Measurements from ENCODE around the gene PTK6. TPM values are rescaled to one million over a fixed set of nuclear protein-coding genes. Genes with fewer than 3 reads are reported as not detected.

Gene PTK6
- total RNA-seq, 8 experiments from 2014 or later, result 0.10 to 1.6 (median 0.83) TPM

DNA sequence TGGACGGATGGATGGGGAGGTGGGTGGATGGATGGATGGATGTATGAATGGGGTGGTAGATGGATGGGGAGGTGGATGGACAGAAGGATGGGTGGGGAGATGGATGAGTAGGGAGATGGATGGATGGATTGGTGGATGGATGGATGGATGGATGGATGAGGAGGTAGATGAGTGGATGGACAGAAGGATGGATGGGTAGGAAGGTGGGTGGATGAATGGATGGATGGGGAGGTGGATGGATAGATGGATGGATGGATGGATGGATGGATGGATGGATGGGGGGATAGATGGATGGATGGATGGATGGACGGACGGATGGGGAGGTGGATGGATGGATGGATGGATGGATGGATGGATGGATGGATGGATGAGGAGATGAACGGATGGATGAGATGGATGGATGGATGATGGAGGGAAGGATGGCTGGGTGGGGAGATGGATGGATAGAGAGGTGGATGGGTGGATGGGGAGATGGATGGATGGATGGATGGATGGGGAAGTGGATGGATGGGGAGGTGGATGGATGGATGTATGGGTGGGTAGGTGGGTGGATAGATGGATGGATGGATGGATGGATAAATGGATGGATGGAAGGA, 45.4 kb downstream of the PTK6 start:
- peaks cover 22 to 29% of the 10 kb centered on the region in 2 donors for H3K4me1 ChIP-seq (replicated peaks in 1 of 2)
- 0 to 80% (median 24%) methylated on average over 1 to 3 of the region's 4 CpGs; no CpG with 5 or more reads in 3 of the 10 experiments for WGBS, 10 experiments
- in situ Hi-C loops (cut with MboI; ENCODE audit: low pct_unique_long_range_greater_than_20kb in 2 of 9, low sequenced_read_pairs in 9 of 9, unreplicated experiment in 9 of 9), result no loop called here
- H3K4me3 ChIP-seq, result no peak overlapping the region
- H3K27ac ChIP-seq, result no peak overlapping the region
- no peak for ATAC-seq (replicated peaks in 6 of 8)

DNA sequence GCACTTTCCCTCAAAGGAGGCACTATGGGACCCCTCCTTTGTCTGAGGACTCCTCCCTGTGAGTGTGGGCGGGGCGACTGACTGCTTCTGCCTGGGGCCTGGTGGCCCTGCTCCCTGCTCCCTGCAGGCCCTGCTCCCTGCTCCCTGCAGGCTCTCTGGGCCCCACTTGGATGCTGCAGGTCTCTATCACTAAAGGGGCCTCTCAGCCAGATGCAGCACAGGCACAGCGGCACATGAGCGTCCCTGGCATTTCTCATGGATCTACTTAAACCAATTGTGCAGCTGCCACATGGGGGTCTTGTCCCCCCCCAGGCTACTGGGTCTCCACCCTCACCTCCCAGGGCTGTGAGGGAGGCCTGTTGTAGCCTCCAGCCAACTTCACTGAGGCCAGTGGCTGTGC, 46.1 kb downstream of the PTK6 start:
- ATAC-seq (replicated peaks in 6 of 8), result no peak
- WGBS, 10 experiments, result no CpG with 5 or more reads among the region's 4 CpGs
- in situ Hi-C loops (cut with MboI; ENCODE audit: low pct_unique_long_range_greater_than_20kb in 2 of 9, low sequenced_read_pairs in 9 of 9, unreplicated experiment in 9 of 9), result no loop called here
- Histone ChIP-seq H3K4me1 (replicated peaks in 1 of 2) (peaks cover 15 to 22% of the 10 kb centered on the region in 2 donors), H3K4me3 (no peak overlapping the region), H3K27ac (no peak overlapping the region)

DNA sequence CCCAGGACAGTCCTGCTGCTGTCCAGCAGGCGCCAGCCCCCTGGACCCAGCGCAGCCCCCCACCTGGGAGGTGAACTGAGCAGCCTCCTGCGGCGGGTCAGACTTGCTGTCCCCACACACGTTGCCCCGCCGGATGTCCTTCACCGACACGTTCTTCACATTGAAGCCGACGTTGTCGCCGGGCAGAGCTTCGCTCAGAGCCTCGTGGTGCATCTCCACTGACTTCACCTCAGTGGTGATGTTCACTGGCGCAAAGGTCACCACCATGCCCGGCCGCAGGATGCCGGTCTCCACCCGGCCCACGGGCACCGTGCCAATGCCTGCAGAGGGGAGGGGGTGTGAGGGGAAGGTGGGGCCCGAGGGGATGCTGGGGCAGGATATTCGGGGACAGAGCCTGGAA, 46.8 kb downstream of the PTK6 start:
- WGBS, 10 experiments, result 80% methylated on average over 2 of the region's 24 CpGs; no CpG with 5 or more reads in 9 of the 10 experiments
- in situ Hi-C loops (cut with MboI; ENCODE audit: low pct_unique_long_range_greater_than_20kb in 2 of 9, low sequenced_read_pairs in 9 of 9, unreplicated experiment in 9 of 9), result no loop called here
- Histone ChIP-seq H3K27ac (no peak overlapping the region), H3K4me3 (no peak overlapping the region), H3K4me1 (replicated peaks in 1 of 2) (peaks cover 12 to 18% of the 10 kb centered on the region in 2 donors)
- no peak for ATAC-seq (replicated peaks in 6 of 8)

DNA sequence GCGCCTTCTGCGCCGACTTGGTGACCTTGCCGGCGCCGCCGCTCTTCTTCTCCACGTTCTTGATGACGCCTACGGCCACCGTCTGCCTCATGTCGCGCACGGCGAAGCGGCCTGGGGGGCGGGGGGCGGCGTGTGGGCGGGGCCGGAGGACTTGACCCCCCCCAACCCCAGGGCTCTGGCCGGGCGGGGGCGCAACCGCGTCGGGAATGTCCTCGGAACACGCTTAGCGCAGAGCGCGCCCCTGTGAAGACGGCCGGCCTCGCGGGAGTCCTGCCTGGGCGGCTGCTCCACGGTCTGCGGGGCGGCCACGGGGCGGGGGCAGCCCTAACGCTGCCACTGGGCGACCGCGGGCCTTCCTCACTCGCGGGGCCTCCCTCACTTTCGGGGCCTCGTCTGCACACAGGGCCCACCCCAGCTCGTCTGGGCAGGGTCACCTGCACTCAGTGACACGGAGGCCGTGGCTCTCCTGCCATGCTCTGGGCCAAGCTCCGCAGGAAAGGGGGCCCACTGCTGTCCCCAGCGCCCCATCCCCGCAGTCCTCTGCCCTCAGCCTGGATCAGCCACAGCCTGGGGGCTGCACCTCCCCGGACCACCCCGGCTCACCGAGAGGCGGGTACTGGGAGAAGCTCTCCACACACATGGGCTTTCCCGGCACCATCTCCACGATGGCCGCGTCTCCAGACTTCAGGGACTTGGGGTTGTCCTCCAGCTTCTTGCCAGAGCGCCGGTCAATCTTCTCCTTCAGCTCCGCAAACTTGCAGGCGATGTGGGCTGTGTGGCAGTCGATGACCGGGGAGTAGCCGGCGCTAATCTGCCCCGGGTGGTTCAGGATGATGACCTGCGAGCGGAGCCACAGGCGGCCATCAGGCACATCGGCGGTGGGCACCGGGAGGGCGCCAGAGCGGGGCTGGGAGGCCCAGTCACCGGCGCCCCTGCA, 48.6 kb downstream of the PTK6 start:
- peak overlapping the region in 1 of 2 donors; percentile 71 for H3K27ac ChIP-seq
- WGBS, 10 experiments, result 39 to 67% (median 54%) methylated on average over 6 to 10 of the region's 83 CpGs; no CpG with 5 or more reads in 7 of the 10 experiments

DNA sequence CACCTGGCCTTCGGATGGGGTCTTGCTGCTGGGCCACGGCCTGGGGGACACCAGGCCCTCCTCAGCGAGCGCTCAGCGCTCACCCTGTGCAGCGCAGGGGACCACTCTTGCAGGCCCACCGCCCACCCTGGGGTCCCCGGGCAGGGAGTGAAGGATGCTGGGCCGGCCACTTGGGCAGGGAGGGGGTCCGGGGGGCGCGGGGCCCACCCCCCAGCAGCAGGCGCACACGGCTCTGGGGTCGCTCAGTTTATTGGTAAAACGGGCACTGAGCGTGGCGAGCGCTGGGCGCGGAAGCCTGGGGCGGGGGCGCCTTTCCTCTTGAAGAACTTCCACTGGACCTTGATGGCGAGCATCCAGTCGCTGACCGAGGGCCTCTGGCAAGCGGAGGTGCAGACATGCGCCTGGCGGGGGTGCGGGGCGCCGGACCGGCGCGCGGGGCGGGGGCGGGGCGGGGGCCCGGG, 49.4 kb downstream of the PTK6 start:
- Histone ChIP-seq H3K4me3 (no peak overlapping the region), H3K4me1 (replicated peaks in 1 of 2) (peaks cover 26 to 38% of the 10 kb centered on the region in 2 donors), H3K27ac (peak overlapping the region in 1 of 2 donors; percentile 11)
- no CpG with 5 or more reads among the region's 40 CpGs for WGBS, 10 experiments
- in situ Hi-C loops (cut with MboI; ENCODE audit: low pct_unique_long_range_greater_than_20kb in 2 of 9, low sequenced_read_pairs in 9 of 9, unreplicated experiment in 9 of 9), result no loop called here
- peak in 1 of 8 experiments; percentile 1 for ATAC-seq (replicated peaks in 6 of 8)

More for the DNA sequence above, 48.6 kb downstream of the PTK6 start:
- in situ Hi-C loops (cut with MboI; ENCODE audit: low pct_unique_long_range_greater_than_20kb in 2 of 9, low sequenced_read_pairs in 9 of 9, unreplicated experiment in 9 of 9), result no loop called here
- peak in 7 of 8 experiments; percentile 12 to 80 (median 72) for ATAC-seq (replicated peaks in 6 of 8)
- Histone ChIP-seq H3K4me3 (peak overlapping the region in 1 of 5 donors; percentile 5), H3K4me1 (replicated peaks in 1 of 2) (peaks cover 20 to 31% of the 10 kb centered on the region in 2 donors)

DNA sequence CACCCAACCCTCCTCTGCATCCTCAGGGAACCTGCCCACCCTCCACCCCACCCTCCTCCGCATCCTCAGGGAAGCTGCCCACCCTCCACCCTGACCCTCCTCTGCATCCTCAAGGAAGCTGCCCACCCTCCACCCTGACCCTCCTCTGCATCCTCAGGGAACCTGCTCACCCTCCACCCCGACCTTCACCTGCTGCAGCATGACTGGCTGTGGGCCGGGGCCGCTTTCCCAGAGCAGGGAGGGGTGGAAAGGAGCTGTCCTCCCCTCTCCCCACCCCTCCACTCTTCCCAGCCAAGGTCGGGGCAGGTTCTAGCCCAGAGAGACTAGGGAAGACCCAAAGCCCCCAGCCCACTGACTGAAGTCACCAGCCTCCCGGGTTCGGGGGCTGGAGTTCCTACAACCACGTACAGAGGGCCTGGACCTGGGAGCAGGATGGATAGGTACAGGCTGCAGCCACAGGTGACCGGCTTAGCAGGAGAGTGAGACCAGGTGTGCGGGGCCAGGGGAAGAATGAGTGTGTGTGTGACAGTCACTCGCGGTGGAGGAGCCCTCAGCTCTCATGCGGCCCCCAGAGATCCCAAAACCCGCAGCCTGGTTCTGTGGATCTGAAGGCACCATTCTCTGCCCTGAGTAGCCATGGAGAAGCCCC, 49.9 kb downstream of the PTK6 start:
- H3K27ac ChIP-seq, result no peak overlapping the region
- in situ Hi-C loops (cut with MboI; ENCODE audit: low pct_unique_long_range_greater_than_20kb in 2 of 9, low sequenced_read_pairs in 9 of 9, unreplicated experiment in 9 of 9), result no loop called here
- no peak for ATAC-seq (replicated peaks in 6 of 8)
- no peak overlapping the region for H3K4me3 ChIP-seq
- 0 to 100% (median 40%) methylated on average over 1 to 4 of the region's 14 CpGs; no CpG with 5 or more reads in 5 of the 10 experiments for WGBS, 10 experiments
- H3K4me1 ChIP-seq (replicated peaks in 1 of 2), result peaks cover 32 to 44% of the 10 kb centered on the region in 2 donors

DNA sequence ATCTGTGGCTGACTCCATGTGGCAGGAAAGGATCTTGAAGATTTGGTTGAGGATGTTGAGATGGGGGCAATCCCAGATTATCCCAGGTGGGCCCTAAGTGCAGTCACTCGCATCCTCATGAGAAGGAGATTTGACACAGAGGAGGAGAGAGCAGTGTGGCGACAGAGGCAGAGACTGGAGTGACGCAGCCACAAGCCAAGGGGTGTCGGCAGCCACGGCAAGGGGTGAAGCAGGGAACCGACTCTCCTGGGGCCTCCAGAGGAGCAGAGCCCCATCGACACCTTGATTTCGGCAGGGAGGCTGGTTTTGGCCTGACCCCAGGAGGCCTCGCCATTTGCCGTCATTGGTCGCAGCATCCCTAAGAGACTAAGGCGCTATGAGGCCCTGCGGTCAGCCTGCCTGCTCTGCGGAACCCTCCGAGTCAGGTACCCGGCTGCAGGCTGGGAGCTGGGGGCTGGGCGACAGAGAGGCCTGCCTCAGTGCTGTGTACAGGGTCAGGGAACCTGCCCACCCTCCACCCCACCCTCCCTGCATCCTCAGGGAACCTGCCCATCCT, 50.8 kb downstream of the PTK6 start:
- Histone ChIP-seq H3K27ac (no peak overlapping the region), H3K4me3 (no peak overlapping the region), H3K4me1 (replicated peaks in 1 of 2) (peaks cover 34 to 51% of the 10 kb centered on the region in 2 donors)
- 55 to 100% (median 85%) methylated on average over 1 to 4 of the region's 17 CpGs; no CpG with 5 or more reads in 6 of the 10 experiments for WGBS, 10 experiments
- in situ Hi-C loops (cut with MboI; ENCODE audit: low pct_unique_long_range_greater_than_20kb in 2 of 9, low sequenced_read_pairs in 9 of 9, unreplicated experiment in 9 of 9), result no loop called here
- no peak for ATAC-seq (replicated peaks in 6 of 8)

DNA sequence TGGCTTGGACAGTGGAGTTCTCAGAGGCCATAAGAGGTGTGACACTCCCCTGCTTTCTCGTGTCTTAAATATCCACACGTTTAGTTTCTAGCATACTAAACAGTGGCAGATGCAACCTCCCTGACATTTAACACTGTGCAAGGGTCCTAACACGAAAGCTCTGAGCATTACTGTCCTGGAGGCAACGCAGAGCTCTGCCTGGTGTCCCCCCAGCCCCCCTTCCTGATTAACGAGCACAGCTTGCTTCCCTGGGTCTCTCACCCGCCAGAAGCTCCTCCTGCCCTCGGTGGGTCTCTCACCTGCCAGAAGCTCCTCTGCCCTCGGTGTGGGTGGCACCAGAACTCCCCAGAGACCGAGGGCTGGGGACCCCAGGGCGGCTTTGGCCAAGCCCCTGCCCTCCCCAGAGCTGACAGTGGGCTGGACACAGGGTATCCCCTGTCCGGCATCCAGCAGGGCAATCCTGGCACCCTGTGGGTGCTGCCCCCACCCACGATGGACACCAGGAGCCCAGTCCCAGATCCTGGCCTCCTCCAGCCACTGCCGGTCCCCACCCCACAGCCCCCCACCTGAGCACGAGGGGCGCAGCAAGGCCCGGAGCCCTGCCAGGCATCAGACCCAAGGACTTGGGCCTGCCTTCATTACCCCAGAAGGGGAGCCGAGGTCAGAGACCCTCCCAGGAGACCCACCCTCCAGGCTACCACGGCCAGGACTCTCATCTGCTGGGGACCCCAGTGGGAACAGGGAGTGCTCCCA, 52.3 kb downstream of the PTK6 start:
- in situ Hi-C loops (cut with MboI; ENCODE audit: low pct_unique_long_range_greater_than_20kb in 2 of 9, low sequenced_read_pairs in 9 of 9, unreplicated experiment in 9 of 9), result no loop called here
- H3K4me1 ChIP-seq (replicated peaks in 1 of 2), result peaks cover 34 to 51% of the 10 kb centered on the region in 2 donors

DNA sequence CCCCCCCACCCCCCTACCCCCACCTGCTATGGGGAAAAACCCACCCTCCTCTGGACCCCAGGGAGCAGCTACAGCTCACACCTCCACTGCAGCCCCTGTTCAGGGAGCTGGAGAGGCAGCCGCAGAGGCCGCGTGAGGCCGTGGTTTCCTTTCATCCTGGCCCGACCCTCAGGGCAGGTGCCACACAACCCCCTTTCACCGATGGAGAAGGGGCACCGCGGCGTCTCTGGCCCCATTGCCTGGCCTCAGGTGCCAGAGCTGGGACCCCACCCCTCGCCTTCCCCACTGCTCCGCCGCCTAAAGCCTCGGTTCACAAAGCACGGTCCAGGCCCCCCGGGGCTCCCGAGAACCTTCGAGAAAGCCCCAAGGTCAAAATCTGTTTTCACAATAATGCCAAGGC, 52.9 kb downstream of the PTK6 start:
- no peak overlapping the region for H3K4me3 ChIP-seq
- ATAC-seq (replicated peaks in 6 of 8), result no peak
- peaks cover 34 to 50% of the 10 kb centered on the region in 2 donors for H3K4me1 ChIP-seq (replicated peaks in 1 of 2)
- in situ Hi-C loops (cut with MboI; ENCODE audit: low pct_unique_long_range_greater_than_20kb in 2 of 9, low sequenced_read_pairs in 9 of 9, unreplicated experiment in 9 of 9), result no loop called here
- WGBS, 10 experiments, result 70% methylated on average over 2 to 3 of the region's 17 CpGs; no CpG with 5 or more reads in 8 of the 10 experiments
- peak overlapping the region in 1 of 2 donors; percentile 5 for H3K27ac ChIP-seq

More for the DNA sequence above, 52.3 kb downstream of the PTK6 start:
- 20 to 69% (median 43%) methylated on average over 1 to 8 of the region's 18 CpGs; no CpG with 5 or more reads in 6 of the 10 experiments for WGBS, 10 experiments
- Histone ChIP-seq H3K27ac (peak overlapping the region in 1 of 2 donors; percentile 5), H3K4me3 (no peak overlapping the region)
- ATAC-seq (replicated peaks in 6 of 8), result no peak

DNA sequence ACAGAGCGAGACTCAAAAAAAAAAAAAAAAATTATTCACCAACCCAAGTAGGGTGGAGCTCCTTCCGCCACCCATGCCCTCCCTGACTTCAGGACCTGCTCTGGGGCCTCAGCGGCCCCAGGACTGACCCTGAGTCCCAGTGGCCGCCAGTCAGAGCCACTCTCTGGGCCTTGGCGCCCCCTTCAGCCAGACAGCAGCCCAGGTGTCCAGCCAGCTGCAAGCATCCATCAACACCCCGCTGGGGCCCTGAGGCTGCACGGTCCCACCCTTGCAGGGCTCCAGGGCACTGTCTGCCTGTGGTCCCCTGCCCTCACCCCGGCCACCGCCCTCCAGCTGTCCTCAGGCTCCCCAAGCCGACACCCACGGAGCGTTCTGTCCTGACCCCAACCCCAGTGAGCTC, 53.3 kb downstream of the PTK6 start:
- Histone ChIP-seq H3K27ac (no peak overlapping the region), H3K4me3 (no peak overlapping the region), H3K4me1 (replicated peaks in 1 of 2) (peaks cover 32 to 46% of the 10 kb centered on the region in 2 donors)
- 70 to 100% (median 100%) methylated on average over 1 to 2 of the region's 12 CpGs; no CpG with 5 or more reads in 7 of the 10 experiments for WGBS, 10 experiments
- ATAC-seq (replicated peaks in 6 of 8), result peak in 4 of 8 experiments; percentile 1 to 46 (median 40)
- in situ Hi-C loops (cut with MboI; ENCODE audit: low pct_unique_long_range_greater_than_20kb in 2 of 9, low sequenced_read_pairs in 9 of 9, unreplicated experiment in 9 of 9), result no loop called here

DNA sequence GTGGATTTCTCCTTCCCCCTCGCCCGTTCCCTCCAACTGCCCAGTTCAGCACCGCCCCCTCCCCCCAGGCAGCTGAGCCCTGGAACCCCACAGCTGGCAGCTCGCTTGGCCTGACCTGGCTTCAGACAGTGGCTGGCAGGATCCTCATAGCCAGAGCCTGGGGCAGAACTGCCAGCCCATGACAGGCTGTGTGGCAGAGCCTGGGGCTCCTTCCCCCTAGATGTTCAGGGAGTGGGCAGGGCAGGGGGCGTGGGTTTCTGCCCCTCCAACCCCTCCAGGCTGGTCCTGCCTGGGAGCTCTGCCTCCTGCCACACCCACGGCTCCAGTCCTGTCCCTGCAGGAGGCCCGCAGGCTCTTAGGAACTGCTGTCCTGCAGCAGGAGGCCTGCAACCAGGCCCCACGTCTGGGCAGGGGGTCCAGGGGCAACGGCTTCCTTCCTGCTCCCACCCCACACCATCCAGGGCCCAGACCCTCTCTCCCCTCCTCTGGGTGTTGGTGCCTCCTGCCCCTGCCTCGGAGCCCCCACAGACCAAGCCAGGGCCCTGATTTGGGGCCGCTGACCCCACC, 55.1 kb downstream of the PTK6 start:
- H3K4me1 ChIP-seq (replicated peaks in 1 of 2), result peaks cover 33 to 36% of the 10 kb centered on the region in 2 donors
- H3K4me3 ChIP-seq, result no peak overlapping the region
- WGBS, 10 experiments, result 20 to 60% (median 45%) methylated on average over 1 to 3 of the region's 11 CpGs; no CpG with 5 or more reads in 6 of the 10 experiments
- peak in 3 of 8 experiments; percentile 1 to 12 (median 2) for ATAC-seq (replicated peaks in 6 of 8)
- in situ Hi-C loops (cut with MboI; ENCODE audit: low pct_unique_long_range_greater_than_20kb in 2 of 9, low sequenced_read_pairs in 9 of 9, unreplicated experiment in 9 of 9), result no loop called here
- H3K27ac ChIP-seq, result peak overlapping the region in 1 of 2 donors; percentile 6

DNA sequence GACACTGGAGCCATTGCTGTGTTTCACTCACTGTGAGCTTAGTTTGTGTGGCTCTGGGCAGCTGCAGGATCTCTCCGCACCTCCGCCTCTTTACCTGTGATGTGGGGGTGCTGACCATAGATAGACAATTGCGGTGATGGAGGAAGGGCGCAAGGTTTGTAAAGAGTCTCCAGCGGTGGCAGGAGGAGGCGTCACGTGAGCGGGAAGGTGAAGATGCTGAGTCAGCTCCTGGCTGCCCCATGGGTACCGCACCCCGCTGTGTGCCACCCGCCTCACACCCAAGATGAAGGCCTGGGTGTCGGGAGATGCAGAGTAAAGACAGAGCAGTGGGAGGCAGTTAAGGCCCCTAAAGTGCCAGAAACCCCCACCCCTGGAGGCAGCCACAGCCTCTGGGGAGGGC, 55.7 kb downstream of the PTK6 start:
- no peak overlapping the region for H3K4me3 ChIP-seq
- in situ Hi-C loops (cut with MboI; ENCODE audit: low pct_unique_long_range_greater_than_20kb in 2 of 9, low sequenced_read_pairs in 9 of 9, unreplicated experiment in 9 of 9), result no loop called here
- no peak for ATAC-seq (replicated peaks in 6 of 8)
- 0 to 100% (median 80%) methylated on average over 1 to 7 of the region's 12 CpGs; no CpG with 5 or more reads in 4 of the 10 experiments for WGBS, 10 experiments
- no peak overlapping the region for H3K27ac ChIP-seq
- H3K4me1 ChIP-seq (replicated peaks in 1 of 2), result peaks cover 33 to 36% of the 10 kb centered on the region in 2 donors
